BE2C (cell line): ENCODE measurements around the gene PKNOX2.

ENCODE experiments used
- DNase-seq: peaks from one replicate; pipeline ENCODE4 v3.0.0-alpha.2; 2020
- H3K27me3 ChIP-seq: fragments of 250-450 bp; sonication (Bioruptor Pico); 2 replicates; pipeline ENCODE4 v1.5.1; 2020; ENCODE audit warnings: mild to moderate bottlenecking
- H3K36me3 ChIP-seq: fragments of 250-450 bp; sonication (Bioruptor Pico); 2 replicates; pipeline ENCODE4 v1.5.1; 2020; ENCODE audit warnings: mild to moderate bottlenecking
- H3K4me1 ChIP-seq: fragments of 250-450 bp; sonication (Bioruptor Pico); 2 replicates; pipeline ENCODE4 v1.5.1; 2020
- H3K4me3 ChIP-seq: 2 replicates; pipeline ENCODE4 v1.5.1; 2011; ENCODE audit warnings: low read depth, low read length
- H3K9me3 ChIP-seq: fragments of 250-450 bp; sonication (Bioruptor Pico); 2 replicates; pipeline ENCODE4 v1.5.1; 2020
- CTCF ChIP-seq: IDR thresholded peaks from 2 replicates; pipeline ENCODE4 v1.5.1; 2012; ENCODE audit warnings: mild to moderate bottlenecking, low read depth, low read length

The PKNOX2 gene

GRCh38 chr11:125337836-125338834 lies 173.6 kb downstream of the PKNOX2 start:
- no peak for TF ChIP-seq CTCF
- H3K9me3 ChIP-seq: no peaks in the 10 kb centered on the region
- DNase-seq: no peak
- no peak overlapping the region for H3K4me3 ChIP-seq
- no peaks in the 10 kb centered on the region for H3K4me1 ChIP-seq
- peaks cover 22% of the 10 kb centered on the region for H3K27me3 ChIP-seq
- no peaks in the 10 kb centered on the region for H3K36me3 ChIP-seq

GRCh38 chr11:125338886-125339811 lies 174.6 kb downstream of the PKNOX2 start:
- TF ChIP-seq CTCF: no peak
- DNase-seq: no peak
- H3K36me3 ChIP-seq: no peaks in the 10 kb centered on the region
- no peaks in the 10 kb centered on the region for H3K4me1 ChIP-seq
- no peaks in the 10 kb centered on the region for H3K9me3 ChIP-seq
- peaks cover 26% of the 10 kb centered on the region for H3K27me3 ChIP-seq
- no peak overlapping the region for H3K4me3 ChIP-seq

GRCh38 chr11:125341676-125342075 lies 177.1 kb downstream of the PKNOX2 start:
- Histone ChIP-seq H3K36me3 (no peaks in the 10 kb centered on the region), H3K4me1 (no peaks in the 10 kb centered on the region), H3K4me3 (no peak overlapping the region), H3K9me3 (no peaks in the 10 kb centered on the region), H3K27me3 (peaks cover 26% of the 10 kb centered on the region)
- no peak for DNase-seq
- no peak for TF ChIP-seq CTCF

- peaks cover 24% of the 10 kb centered on the region for H3K27me3 ChIP-seq
- no peaks in the 10 kb centered on the region for H3K36me3 ChIP-seq
- no peak for TF ChIP-seq CTCF
- DNase-seq: no peak
- H3K9me3 ChIP-seq: no peaks in the 10 kb centered on the region
- H3K4me3 ChIP-seq: no peak overlapping the region
- no peaks in the 10 kb centered on the region for H3K4me1 ChIP-seq
Measured at GRCh38 chr11:125342281-125342930, 177.9 kb downstream of the PKNOX2 start.

- H3K9me3 ChIP-seq: no peaks in the 10 kb centered on the region
- no peak for TF ChIP-seq CTCF
- DNase-seq: no peak
- H3K36me3 ChIP-seq: no peaks in the 10 kb centered on the region
- H3K27me3 ChIP-seq: peaks cover 24% of the 10 kb centered on the region
- no peak overlapping the region for H3K4me3 ChIP-seq
- H3K4me1 ChIP-seq: no peaks in the 10 kb centered on the region
Measured at GRCh38 chr11:125343086-125343717, 178.7 kb downstream of the PKNOX2 start.
